GM21825 (cell line): ENCODE measurements around the gene TYW3.
A peak's percentile ranks its signal among the peaks of the same experiment; 100 is the strongest.
"Not testable (repeated sequence)": the region's sequence is repeated elsewhere in the genome, so short reads cannot be mapped to it uniquely, and the experiment has no call there.

Experiments
- ATAC-seq: cut with Tn5 transposase; IDR thresholded peaks from one replicate; pipeline ENCODE4 v1.9.1; 2021; ENCODE audit warnings: mild to moderate bottlenecking, moderate library complexity; ENCODE audit not compliant: unreplicated experiment

The TYW3 gene

GRCh38 chr1:74731399-74732052 lies 1.4 kb upstream of the TYW3 start:
- peak; percentile 36 for ATAC-seq

- ATAC-seq, result peak; percentile 11
Observed at GRCh38 chr1:74732071-74732946, 643 bp upstream of the TYW3 start.

- ATAC-seq, result peak; percentile 54
Observed at GRCh38 chr1:74733604-74734484, 892 bp downstream of the TYW3 start.

- no peak for ATAC-seq
Observed at GRCh38 chr1:74737333-74737732, 4.4 kb downstream of the TYW3 start.

- ATAC-seq, result not testable (repeated sequence)
Observed at GRCh38 chr1:74740307-74740980, 7.5 kb downstream of the TYW3 start.

- not testable (repeated sequence) for ATAC-seq
Observed at GRCh38 chr1:74745247-74745646, 12.3 kb downstream of the TYW3 start.

- ATAC-seq, result no peak
Observed at GRCh38 chr1:74748960-74749359, 16.0 kb downstream of the TYW3 start.

- no peak for ATAC-seq
Observed at GRCh38 chr1:74753104-74753503, 20.2 kb downstream of the TYW3 start.

- ATAC-seq, result no peak
Observed at GRCh38 chr1:74755475-74755874, 22.5 kb downstream of the TYW3 start.

GRCh38 chr1:74756650-74757049 lies 23.7 kb downstream of the TYW3 start:
- ATAC-seq, result not testable (repeated sequence)

GRCh38 chr1:74763807-74764206 lies 30.9 kb downstream of the TYW3 start:
- ATAC-seq, result no peak

GRCh38 chr1:74766579-74766978 lies 33.6 kb downstream of the TYW3 start:
- no peak for ATAC-seq

- ATAC-seq, result peak; percentile 49
Observed at GRCh38 chr1:74767490-74767889, 34.5 kb downstream of the TYW3 start.

- peak; percentile 73 for ATAC-seq
Observed at GRCh38 chr1:74771913-74772515, 39.1 kb downstream of the TYW3 start.

- ATAC-seq, result no peak
Observed at GRCh38 chr1:74772945-74773344, 40.0 kb downstream of the TYW3 start.

GRCh38 chr1:74773582-74773981 lies 40.6 kb downstream of the TYW3 start:
- ATAC-seq, result no peak

- no peak for ATAC-seq
Observed at GRCh38 chr1:74775735-74776134, 42.8 kb downstream of the TYW3 start.

GRCh38 chr1:74777525-74777924 lies 44.6 kb downstream of the TYW3 start:
- no peak for ATAC-seq

GRCh38 chr1:74779750-74780149 lies 46.8 kb downstream of the TYW3 start:
- ATAC-seq, result no peak

GRCh38 chr1:74780594-74780993 lies 47.6 kb downstream of the TYW3 start:
- ATAC-seq, result no peak
